Esophagus muscularis mucosa (tissue), 3 donors: ENCODE data around the gene TMX4.

Source experiments
- POLR2A ChIP-seq: fragments of 450-650 bp; IDR thresholded peaks from one replicate; pipeline ENCODE4 v1.6.1; 2017; ENCODE audit warnings: antibody characterized with exemption, moderate library complexity, mild to moderate bottlenecking, low read depth
- TF ChIP-seq, protein P1 (sequence below), 3 experiments: fragments of 200-600 bp in 2 of 3; fragments of 450-650 bp in 1 of 3; sonication (generic) in 2 of 3; IDR thresholded peaks; one replicate each; pipeline ENCODE4 v1.5.1; 2017 to 2019; ENCODE audit warnings: antibody characterized with exemption in 3 of 3, mild to moderate bottlenecking in 2 of 3, moderate library complexity in 1 of 3

DNA sequence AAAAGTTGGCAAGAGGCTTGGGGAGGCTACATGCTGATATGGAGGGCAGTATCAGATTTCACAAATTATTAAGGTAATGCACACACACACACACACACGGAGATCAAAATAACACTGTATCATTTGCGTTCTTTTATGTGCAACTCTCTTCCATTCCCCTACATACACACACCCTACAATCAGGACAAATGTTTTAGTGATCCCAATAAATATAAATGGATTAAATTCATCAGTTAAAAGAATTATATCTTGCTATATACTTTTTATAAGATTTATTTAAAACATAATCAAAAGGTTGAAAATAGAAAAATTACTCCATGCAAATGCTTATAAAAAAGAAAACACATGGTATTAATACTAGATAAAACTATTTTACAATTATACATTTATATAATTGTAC lies 25.9 kb downstream of the TMX4 start:
- TF ChIP-seq POLR2A: no peak
- TF ChIP-seq, protein P1, sequence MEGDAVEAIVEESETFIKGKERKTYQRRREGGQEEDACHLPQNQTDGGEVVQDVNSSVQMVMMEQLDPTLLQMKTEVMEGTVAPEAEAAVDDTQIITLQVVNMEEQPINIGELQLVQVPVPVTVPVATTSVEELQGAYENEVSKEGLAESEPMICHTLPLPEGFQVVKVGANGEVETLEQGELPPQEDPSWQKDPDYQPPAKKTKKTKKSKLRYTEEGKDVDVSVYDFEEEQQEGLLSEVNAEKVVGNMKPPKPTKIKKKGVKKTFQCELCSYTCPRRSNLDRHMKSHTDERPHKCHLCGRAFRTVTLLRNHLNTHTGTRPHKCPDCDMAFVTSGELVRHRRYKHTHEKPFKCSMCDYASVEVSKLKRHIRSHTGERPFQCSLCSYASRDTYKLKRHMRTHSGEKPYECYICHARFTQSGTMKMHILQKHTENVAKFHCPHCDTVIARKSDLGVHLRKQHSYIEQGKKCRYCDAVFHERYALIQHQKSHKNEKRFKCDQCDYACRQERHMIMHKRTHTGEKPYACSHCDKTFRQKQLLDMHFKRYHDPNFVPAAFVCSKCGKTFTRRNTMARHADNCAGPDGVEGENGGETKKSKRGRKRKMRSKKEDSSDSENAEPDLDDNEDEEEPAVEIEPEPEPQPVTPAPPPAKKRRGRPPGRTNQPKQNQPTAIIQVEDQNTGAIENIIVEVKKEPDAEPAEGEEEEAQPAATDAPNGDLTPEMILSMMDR (IDR thresholded peaks at IDR 0.05): no peak
